ENCODE data around the gene ZNF557. TPM values are rescaled to one million over a fixed set of nuclear protein-coding genes. Genes with fewer than 3 reads are reported as not detected.
"Not testable (repeated sequence)": the region's sequence is repeated elsewhere in the genome, so short reads cannot be mapped to it uniquely, and the experiment has no call there.

The ZNF557 gene
- total RNA-seq, 1 donor from 2014 or later = 13.5 TPM

DNA sequence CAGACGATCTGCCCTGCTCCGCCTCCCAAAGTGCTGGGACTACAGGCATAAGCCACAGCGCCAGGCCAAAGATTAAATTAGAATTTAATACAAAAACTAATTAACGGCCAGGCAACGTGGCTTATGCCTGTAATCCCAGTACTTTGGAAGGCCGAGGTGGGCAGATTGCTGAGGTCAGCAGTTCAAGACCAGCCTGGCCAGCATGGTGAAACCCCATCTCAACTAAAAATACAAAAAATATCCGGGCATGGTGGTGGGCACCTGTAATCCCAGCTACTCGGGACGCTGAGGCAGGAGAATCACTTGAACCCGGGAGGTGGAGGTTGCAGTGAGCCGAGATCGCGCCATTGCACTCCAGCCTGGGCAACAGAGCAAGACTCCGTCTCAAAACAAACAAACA lies 13.8 kb upstream of the ZNF557 start:
- not testable (repeated sequence) for H3K27ac Mint-ChIP-seq (ENCODE audit: unreplicated experiment); H3K9me3 Mint-ChIP-seq (ENCODE audit: unreplicated experiment); H3K4me1 Mint-ChIP-seq (ENCODE audit: unreplicated experiment); DNase-seq (ENCODE audit: extremely low spot score, unreplicated experiment); H3K27me3 Mint-ChIP-seq (ENCODE audit: unreplicated experiment); H3K4me3 Mint-ChIP-seq (ENCODE audit: unreplicated experiment); H3K36me3 Mint-ChIP-seq (ENCODE audit: unreplicated experiment)

DNA sequence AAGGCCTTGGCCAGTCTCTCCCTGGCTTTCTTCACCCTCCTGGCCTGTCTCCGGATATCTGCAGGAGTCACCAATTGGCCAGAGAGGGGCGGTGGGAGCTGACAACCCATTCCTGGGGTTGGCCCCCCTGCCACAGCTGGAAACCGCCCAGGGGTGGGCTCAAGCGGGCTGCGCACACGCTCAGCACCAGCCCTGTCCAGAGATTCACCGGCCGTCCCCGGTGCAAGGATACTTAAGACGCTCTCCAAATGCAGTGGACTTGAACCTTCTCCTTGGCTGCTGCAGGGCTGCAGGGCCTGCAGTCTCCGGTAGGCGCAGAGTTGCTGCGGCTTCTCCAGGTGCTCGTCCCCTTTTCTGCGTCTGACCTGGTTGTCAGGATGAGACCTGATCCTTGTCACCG lies 13.1 kb upstream of the ZNF557 start:
- H3K9me3 Mint-ChIP-seq (ENCODE audit: unreplicated experiment); H3K36me3 Mint-ChIP-seq (ENCODE audit: unreplicated experiment); DNase-seq (ENCODE audit: extremely low spot score, unreplicated experiment); H3K4me1 Mint-ChIP-seq (ENCODE audit: unreplicated experiment); H3K4me3 Mint-ChIP-seq (ENCODE audit: unreplicated experiment); H3K27me3 Mint-ChIP-seq (ENCODE audit: unreplicated experiment); H3K27ac Mint-ChIP-seq (ENCODE audit: unreplicated experiment): not testable (repeated sequence)

DNA sequence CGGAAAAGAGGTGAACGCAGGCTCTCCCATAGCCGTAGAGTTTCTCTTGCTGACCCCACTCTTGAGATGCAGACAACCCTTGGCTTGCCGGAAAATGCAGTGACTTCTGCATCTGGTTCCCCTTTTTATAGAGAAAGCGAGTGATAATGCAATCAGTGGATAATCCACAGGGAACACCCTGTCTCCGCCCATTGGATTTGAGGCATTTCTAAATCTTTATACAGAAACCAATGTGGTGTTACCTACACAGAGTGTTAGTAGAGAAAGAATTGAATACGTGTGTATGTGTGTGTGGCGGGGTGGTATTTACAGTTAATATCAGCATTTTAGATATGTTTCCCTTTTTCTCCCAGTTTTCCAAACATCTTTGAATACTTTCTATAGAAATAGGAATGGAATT lies 10.9 kb upstream of the ZNF557 start, which contains the start of gene MBD3L3:
MBD3L3 (minus strand) TSS at position 101 of the 400 bp plus-strand sequence; CDS start at position 30, 71 bp downstream.
- DNase-seq (ENCODE audit: extremely low spot score, unreplicated experiment); H3K4me1 Mint-ChIP-seq (ENCODE audit: unreplicated experiment); H3K9me3 Mint-ChIP-seq (ENCODE audit: unreplicated experiment); H3K27me3 Mint-ChIP-seq (ENCODE audit: unreplicated experiment); H3K27ac Mint-ChIP-seq (ENCODE audit: unreplicated experiment); H3K36me3 Mint-ChIP-seq (ENCODE audit: unreplicated experiment); H3K4me3 Mint-ChIP-seq (ENCODE audit: unreplicated experiment): not testable (repeated sequence)

DNA sequence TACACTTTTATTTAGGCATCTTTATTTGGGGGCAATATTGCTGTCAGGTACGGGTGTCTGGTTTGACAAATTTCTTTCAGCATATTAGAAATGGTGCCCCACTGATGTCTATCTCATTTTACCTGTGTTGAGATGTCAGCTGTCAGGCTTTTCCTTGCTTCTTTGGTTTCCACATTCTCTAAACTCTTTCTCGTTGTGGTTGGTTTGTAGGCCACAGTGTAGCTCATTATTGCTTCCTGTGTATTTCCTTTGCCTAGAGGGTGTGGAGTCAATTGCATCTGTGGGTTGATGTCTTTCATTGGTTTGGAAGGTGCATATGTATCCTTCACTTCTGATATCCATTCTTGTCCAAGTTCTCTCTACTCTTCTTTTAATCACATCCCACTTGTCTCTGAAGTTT lies 9.5 kb upstream of the ZNF557 start:
- H3K36me3 Mint-ChIP-seq (ENCODE audit: unreplicated experiment); H3K9me3 Mint-ChIP-seq (ENCODE audit: unreplicated experiment); H3K4me1 Mint-ChIP-seq (ENCODE audit: unreplicated experiment); DNase-seq (ENCODE audit: extremely low spot score, unreplicated experiment); H3K27ac Mint-ChIP-seq (ENCODE audit: unreplicated experiment); H3K27me3 Mint-ChIP-seq (ENCODE audit: unreplicated experiment); H3K4me3 Mint-ChIP-seq (ENCODE audit: unreplicated experiment): not testable (repeated sequence)

DNA sequence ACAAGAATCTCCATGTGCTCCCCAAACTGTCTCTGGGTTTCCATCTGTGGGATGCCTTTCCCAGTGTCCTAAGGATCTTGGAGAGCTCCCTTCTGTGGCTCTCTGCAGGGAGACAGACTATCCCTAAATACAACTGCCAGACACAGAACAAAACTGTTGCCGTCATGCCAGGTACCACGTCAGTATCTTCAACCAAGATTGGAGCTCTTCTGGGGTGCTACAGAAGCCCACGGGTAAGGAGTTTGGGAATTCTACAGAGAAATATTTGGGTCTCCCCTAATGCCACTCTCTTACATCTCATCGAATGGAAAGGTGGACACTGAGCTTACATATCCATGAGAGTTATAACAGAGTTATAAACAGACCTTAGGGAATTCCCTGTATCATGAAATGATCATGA lies 6.2 kb upstream of the ZNF557 start:
- TF ChIP-seq, protein P1, sequence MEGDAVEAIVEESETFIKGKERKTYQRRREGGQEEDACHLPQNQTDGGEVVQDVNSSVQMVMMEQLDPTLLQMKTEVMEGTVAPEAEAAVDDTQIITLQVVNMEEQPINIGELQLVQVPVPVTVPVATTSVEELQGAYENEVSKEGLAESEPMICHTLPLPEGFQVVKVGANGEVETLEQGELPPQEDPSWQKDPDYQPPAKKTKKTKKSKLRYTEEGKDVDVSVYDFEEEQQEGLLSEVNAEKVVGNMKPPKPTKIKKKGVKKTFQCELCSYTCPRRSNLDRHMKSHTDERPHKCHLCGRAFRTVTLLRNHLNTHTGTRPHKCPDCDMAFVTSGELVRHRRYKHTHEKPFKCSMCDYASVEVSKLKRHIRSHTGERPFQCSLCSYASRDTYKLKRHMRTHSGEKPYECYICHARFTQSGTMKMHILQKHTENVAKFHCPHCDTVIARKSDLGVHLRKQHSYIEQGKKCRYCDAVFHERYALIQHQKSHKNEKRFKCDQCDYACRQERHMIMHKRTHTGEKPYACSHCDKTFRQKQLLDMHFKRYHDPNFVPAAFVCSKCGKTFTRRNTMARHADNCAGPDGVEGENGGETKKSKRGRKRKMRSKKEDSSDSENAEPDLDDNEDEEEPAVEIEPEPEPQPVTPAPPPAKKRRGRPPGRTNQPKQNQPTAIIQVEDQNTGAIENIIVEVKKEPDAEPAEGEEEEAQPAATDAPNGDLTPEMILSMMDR (IDR thresholded peaks at IDR 0.05) = no peak
- H3K4me1 Mint-ChIP-seq (ENCODE audit: unreplicated experiment) = peaks cover 9% of the 10 kb centered on the region
- H3K36me3 Mint-ChIP-seq (ENCODE audit: unreplicated experiment) = no peaks in the 10 kb centered on the region

DNA sequence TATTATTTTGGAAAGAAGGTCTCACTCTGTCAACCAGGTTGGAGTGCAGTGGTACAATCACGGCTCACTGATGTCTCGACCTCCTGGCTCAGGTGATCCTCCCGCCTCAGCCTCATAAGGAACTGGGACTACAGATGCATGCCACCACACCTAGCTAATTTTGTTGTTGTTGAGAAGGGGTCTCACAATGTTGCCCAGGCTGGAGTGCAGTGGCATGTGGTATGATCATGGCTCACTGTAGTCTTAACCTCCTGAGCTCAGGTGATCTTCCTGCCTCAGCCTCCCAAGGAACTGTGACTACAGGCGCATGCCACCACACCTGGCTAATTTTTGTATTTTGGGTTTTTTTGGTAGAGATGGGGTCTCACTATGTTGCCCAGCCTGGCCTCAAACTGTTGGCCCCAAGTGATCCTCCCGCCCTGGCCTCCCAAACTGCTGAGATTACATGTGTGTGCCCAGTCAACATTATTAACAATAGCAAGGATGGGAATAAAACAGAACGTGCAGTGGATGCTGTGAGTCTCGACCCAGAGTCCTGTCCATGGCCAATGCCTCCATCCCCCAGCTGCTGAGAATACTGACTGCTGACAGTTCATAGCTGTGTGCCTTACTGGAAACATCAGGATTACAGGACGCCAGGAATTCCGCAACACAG lies 5.6 kb upstream of the ZNF557 start:
- H3K4me1 Mint-ChIP-seq (ENCODE audit: unreplicated experiment) = peaks cover 12% of the 10 kb centered on the region
- no peak overlapping the region for H3K27ac Mint-ChIP-seq (ENCODE audit: unreplicated experiment)
- H3K4me3 Mint-ChIP-seq (ENCODE audit: unreplicated experiment) = no peak overlapping the region
- DNase-seq (ENCODE audit: extremely low spot score, unreplicated experiment) = no peak
- TF ChIP-seq, protein P1 (IDR thresholded peaks at IDR 0.05) = no peak
- no peaks in the 10 kb centered on the region for H3K9me3 Mint-ChIP-seq (ENCODE audit: unreplicated experiment)
- no peaks in the 10 kb centered on the region for H3K27me3 Mint-ChIP-seq (ENCODE audit: unreplicated experiment)
- H3K36me3 Mint-ChIP-seq (ENCODE audit: unreplicated experiment) = no peaks in the 10 kb centered on the region

More for the DNA sequence above, 6.2 kb upstream of the ZNF557 start:
- Mint-ChIP-seq H3K27ac (ENCODE audit: unreplicated experiment) (no peak overlapping the region), H3K4me3 (ENCODE audit: unreplicated experiment) (no peak overlapping the region), H3K27me3 (ENCODE audit: unreplicated experiment) (no peaks in the 10 kb centered on the region), H3K9me3 (ENCODE audit: unreplicated experiment) (no peaks in the 10 kb centered on the region)
- no peak for DNase-seq (ENCODE audit: extremely low spot score, unreplicated experiment)

DNA sequence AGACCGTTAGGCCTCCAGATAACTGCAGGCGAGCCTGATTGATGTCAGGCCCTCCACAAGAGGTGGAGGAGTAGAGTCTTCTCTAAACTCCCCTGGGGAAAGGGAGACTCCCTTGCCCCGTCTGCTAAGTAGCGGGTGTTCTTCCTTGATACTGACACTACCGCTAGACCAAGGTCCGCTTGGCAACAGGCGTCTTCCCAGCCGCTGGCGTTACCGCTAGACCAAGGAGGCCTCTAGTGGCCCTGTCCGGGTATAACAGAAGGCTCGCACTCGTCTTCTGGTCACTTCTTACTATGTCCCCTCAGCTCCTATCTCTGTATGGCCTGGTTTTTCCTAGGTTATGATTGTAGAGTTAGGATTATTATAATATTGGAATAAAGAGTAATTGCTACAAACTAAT lies 2.4 kb upstream of the ZNF557 start:
- H3K27ac Mint-ChIP-seq (ENCODE audit: unreplicated experiment); DNase-seq (ENCODE audit: extremely low spot score, unreplicated experiment): not testable (repeated sequence)
- H3K36me3 Mint-ChIP-seq (ENCODE audit: unreplicated experiment) = peaks cover 11% of the 10 kb centered on the region

More for the DNA sequence above, 2.4 kb upstream of the ZNF557 start:
- H3K4me1 Mint-ChIP-seq (ENCODE audit: unreplicated experiment) = peaks cover 21% of the 10 kb centered on the region
- TF ChIP-seq, protein P1 (IDR thresholded peaks at IDR 0.05) = peak; percentile 29
- not testable (repeated sequence) for H3K27me3 Mint-ChIP-seq (ENCODE audit: unreplicated experiment); H3K4me3 Mint-ChIP-seq (ENCODE audit: unreplicated experiment); H3K9me3 Mint-ChIP-seq (ENCODE audit: unreplicated experiment)

Measured in osteocyte (in vitro differentiated cells).